HG03521 (cell line): ENCODE data around the gene MITF.

Experiments used
- ATAC-seq: cut with Tn5 transposase; IDR thresholded peaks from one replicate; pipeline ENCODE4 v1.9.1; 2021; ENCODE audit warnings: mild to moderate bottlenecking, moderate library complexity; ENCODE audit not compliant: unreplicated experiment

Gene MITF

GRCh38 chr3:69868841-69869420, 129.7 kb downstream of the MITF start:
- ATAC-seq: no peak

GRCh38 chr3:69869643-69870042, 130.4 kb downstream of the MITF start:
- no peak for ATAC-seq

- ATAC-seq: no peak
Observed at GRCh38 chr3:69871251-69871650, 132.0 kb downstream of the MITF start.

GRCh38 chr3:69871868-69872267, 132.6 kb downstream of the MITF start:
- ATAC-seq: no peak

- ATAC-seq: no peak
Observed at GRCh38 chr3:69872783-69873378, 133.6 kb downstream of the MITF start.

GRCh38 chr3:69876073-69876472, 136.8 kb downstream of the MITF start:
- ATAC-seq: no peak

- ATAC-seq: no peak
Observed at GRCh38 chr3:69878254-69878653, 139.0 kb downstream of the MITF start.

DNA sequence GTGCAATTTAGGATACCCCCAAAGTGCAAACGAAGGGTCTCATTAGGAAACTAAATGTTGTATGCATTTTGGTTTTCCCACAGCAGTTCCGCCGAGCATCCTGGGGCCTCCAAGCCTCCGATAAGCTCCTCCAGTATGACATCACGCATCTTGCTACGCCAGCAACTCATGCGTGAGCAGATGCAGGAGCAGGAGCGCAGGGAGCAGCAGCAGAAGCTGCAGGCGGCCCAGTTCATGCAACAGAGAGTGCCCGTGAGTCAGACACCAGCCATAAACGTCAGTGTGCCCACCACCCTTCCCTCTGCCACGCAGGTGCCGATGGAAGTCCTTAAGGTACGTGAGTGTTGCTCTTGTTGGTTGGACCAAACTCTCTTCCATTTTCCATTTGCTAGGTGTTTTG, 139.8 kb downstream of the MITF start:
- ATAC-seq: no peak

DNA sequence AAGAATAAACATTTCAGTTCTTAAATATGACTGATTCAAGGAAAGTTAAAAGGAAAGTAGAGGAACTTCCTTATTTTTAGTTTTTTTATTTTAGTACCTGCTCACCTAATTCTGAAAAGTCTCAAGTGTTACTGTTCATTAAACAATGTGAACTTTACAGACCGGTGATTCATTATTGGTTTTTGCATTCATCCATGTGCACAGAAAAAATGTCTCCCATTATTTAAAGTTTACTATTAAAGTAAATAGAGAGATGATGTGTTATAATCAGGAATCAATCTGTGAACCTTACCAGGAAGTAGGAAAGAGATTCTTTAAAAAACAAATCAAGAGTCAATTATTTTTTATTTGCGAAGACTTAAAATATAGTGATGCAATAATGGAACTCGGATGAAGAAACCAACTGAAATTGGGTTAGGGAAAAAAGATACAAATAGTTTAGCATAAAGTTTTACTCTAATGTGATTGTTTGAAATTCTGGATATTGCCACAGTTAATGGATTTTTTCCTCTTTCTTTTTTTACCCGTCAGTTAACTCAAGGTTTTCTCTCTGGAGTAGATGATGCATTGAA, 140.9 kb downstream of the MITF start:
- no peak for ATAC-seq

GRCh38 chr3:69881051-69881450, 141.8 kb downstream of the MITF start:
- ATAC-seq: no peak

DNA sequence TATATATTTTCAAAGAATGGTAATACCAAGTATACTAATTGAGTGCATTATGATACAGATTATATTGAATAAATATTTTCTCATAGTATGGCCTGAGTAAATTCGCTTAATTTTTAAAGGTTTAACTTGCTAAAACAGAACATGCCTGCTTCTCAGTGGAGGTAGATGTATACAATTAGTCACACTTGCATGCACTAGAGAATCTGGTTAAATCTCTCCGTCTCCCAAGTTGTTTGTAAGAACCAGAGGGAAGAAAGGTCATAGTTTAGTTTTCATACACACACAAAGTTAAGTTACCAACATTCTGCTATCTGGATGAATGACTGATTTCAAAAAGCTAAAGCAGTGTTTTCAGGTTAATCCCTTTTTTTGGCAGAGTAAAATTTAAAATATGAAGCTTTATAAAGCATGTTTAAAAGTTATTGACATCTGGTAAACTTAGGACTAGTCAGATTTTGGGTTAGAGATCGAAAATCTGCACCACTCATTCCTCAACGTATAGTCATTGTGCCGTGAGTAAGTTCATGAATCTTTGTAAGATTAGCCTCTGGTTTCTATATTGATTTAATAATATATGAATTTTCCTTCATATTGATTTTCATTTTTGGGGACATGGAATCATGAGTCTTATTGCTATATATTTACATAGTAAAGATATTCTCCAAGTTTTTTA, 142.6 kb downstream of the MITF start:
- no peak for ATAC-seq

GRCh38 chr3:69882560-69882959, 143.3 kb downstream of the MITF start:
- no peak for ATAC-seq

DNA sequence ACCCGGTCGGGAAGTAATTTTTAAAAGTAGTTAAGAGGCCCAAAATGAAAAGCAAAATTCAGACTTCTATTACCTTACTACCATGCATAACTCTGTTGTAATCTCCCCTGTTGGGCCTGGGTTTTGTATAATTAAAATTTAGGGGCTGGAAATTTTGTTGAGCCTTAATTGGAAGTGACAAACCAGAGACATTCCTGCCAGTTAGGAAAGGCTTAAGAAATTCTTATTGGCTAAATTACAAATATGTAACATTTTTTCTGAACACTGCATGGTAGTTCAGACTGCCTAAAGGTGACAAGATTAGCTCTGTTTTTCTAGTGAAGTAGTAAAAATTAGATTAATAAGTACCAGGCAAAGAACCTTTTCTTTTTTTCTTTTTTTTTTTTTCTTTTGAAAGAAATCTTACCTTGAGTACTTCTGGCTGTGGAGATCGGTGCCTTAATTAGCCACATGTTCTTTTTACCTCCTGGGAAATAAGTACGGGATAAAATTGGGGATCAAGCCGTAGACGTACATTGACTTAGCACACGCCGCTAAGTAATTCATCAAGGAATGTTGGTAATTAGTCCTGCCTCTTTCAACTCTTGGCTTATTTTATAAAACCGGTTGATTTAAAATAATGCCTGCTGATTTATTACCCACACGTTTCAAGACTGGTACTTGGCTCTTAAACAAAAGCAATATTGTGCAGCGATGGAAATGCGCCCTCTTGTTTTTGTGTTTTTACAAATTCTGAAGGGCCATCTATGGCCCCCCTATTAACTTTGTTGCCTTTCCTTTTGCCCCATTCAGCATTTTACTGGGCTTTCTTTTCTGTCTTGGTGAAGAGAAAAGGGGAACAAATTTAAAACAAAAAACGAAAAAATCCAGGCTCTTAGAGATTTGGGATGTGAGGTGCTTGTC, 149.0 kb downstream of the MITF start:
- no peak for ATAC-seq

DNA sequence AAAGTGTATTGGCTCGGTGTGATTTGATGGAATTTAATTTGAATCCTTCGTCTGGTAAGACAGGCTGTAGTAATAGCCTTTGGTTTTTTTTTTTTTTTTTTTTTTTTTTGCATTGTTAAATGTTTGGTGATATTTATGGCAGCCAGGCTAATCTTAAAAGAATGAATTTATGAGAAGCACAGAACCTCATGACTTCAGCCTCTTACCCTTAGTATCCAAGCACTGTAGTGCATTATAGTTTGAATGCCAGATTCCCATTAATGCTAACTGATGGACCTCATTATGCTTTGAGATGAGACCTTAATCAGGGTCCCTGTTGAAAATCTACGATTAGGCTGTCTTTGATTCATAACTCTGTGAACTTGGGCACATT, 149.7 kb downstream of the MITF start:
- no peak for ATAC-seq

GRCh38 chr3:69890084-69890483, 150.8 kb downstream of the MITF start:
- no peak for ATAC-seq

GRCh38 chr3:69890691-69891090, 151.4 kb downstream of the MITF start:
- no peak for ATAC-seq

GRCh38 chr3:69892706-69893105, 153.4 kb downstream of the MITF start:
- no peak for ATAC-seq

DNA sequence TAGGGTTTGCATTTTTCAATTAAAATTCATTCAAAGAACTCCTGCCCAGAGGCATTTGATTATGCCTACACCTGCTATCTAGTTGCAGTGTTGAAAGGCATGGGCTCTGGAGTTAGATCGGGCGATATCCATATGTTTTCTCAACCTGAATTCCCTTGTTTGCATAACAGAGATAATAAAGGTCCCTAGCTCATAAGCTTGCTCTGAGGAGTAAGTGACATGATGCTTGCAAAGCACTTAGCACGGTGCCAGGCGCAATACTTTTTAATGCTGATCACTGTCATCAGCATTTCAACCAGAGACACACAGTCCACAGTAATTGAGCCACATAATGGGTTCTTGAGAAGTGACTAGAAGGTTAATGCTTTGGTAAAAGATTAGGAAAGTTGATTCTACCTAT, 154.0 kb downstream of the MITF start:
- ATAC-seq: no peak

- no peak for ATAC-seq
Observed at GRCh38 chr3:69896095-69896494, 156.8 kb downstream of the MITF start.

DNA sequence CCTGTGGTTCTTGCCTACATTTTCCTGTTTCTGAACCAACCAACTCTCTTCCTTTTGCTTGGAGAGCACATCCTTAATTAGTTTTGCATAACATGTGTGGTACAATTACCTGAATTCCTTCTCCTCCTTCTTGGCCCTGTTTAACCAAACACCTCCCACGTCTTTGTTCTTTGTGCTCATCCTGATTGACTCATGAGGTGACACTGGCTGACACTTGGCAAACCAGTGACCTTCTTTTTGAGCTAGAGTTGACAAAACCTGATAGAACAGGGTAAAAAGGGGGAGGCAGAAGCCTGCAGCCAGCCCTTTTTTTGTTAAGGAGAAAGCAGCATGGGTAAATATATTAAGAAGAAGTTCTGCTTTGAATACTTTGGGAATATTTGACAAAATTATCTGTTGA, 161.1 kb downstream of the MITF start:
- no peak for ATAC-seq

GRCh38 chr3:69901802-69902201, 162.5 kb downstream of the MITF start:
- no peak for ATAC-seq
